ENCODE data around the gene ADGRL3. TPM values are rescaled to one million over a fixed set of nuclear protein-coding genes. Genes with fewer than 3 reads are reported as not detected.

The ADGRL3 gene
- total and polyA plus RNA-seq, 4 donors, result 0.07 to 1.7 (median 0.82) TPM

DNA sequence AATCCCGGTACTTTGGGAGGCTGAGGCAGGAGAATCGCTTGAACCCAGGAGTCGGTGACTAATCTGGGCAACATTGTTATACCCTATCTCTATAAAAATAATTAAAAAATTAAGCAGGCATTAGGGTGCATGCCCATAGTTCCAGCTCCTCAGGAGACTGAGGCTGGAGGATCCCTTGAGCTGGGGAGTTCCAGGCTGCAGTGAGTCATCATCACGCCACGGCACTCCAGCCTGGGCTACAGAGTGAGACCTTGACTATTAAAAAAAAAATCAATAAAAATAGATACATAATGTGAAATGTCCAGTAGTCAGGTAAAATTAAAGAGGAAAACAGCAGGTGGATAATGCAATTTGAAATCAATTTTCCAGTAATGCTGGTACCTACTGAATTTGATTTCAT is 14.6 kb downstream of the ADGRL3 start:
- Histone ChIP-seq H3K9me3 (ENCODE audit: control insufficient read depth in 4 of 4, low read length in 3 of 4) (no peaks in the 10 kb centered on the region), H3K27me3 (ENCODE audit: control insufficient read depth in 4 of 4, insufficient read depth in 4 of 4, low read length in 3 of 4) (peaks cover 0 to 5% (median 0%) of the 10 kb centered on the region in 4 donors), H3K9ac (ENCODE audit: low read depth in 1 of 2, low read length in 2 of 2) (no peak overlapping the region), H3K4me3 (ENCODE audit: low read depth in 1 of 3, low read length in 3 of 3) (no peak overlapping the region), H3K36me3 (ENCODE audit: control insufficient read depth in 4 of 4, insufficient read depth in 3 of 4, low read depth in 1 of 4, low read length in 3 of 4) (no peaks in the 10 kb centered on the region), H3K4me1 (ENCODE audit: control insufficient read depth in 4 of 4, insufficient read depth in 4 of 4, low read length in 3 of 4) (no peaks in the 10 kb centered on the region), H3K27ac (ENCODE audit: low read depth in 1 of 2, low read length in 2 of 2) (no peak overlapping the region)
- TF ChIP-seq GABPA (IDR thresholded peaks at IDR 0.05 in 1 of 2, conservative IDR thresholded peaks at IDR 0.05 in 1 of 2), result no peak
- TF ChIP-seq REST (IDR thresholded peaks at IDR 0.05), result no peak
- TF ChIP-seq, protein P1, sequence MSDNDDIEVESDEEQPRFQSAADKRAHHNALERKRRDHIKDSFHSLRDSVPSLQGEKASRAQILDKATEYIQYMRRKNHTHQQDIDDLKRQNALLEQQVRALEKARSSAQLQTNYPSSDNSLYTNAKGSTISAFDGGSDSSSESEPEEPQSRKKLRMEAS (IDR thresholded peaks at IDR 0.05), result no peak
- TF ChIP-seq NR2F2 (IDR thresholded peaks at IDR 0.05), result no peak
- TF ChIP-seq TAF1 (conservative IDR thresholded peaks at IDR 0.05), result no peak
- TF ChIP-seq EGR1 (IDR thresholded peaks at IDR 0.05; ENCODE audit: low read depth in 2 of 2), result no peak
- TF ChIP-seq JUND (IDR thresholded peaks at IDR 0.05), result no peak
- no peak for TF ChIP-seq FOXA1 (IDR thresholded peaks at IDR 0.05)
- TF ChIP-seq, protein P2, sequence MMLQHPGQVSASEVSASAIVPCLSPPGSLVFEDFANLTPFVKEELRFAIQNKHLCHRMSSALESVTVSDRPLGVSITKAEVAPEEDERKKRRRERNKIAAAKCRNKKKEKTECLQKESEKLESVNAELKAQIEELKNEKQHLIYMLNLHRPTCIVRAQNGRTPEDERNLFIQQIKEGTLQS (IDR thresholded peaks at IDR 0.05), result no peak
- no peak for TF ChIP-seq HNF4G (IDR thresholded peaks at IDR 0.05)
- no peak for TF ChIP-seq RXRA (IDR thresholded peaks at IDR 0.05)
- no peak for TF ChIP-seq FOXA2 (IDR thresholded peaks at IDR 0.05)
- no peak for TF ChIP-seq HNF4A (conservative IDR thresholded peaks at IDR 0.05)
- DNase-seq (ENCODE audit: low spot score), result no peak
- 88% methylated on average over 5 of the region's 5 CpGs for WGBS

DNA sequence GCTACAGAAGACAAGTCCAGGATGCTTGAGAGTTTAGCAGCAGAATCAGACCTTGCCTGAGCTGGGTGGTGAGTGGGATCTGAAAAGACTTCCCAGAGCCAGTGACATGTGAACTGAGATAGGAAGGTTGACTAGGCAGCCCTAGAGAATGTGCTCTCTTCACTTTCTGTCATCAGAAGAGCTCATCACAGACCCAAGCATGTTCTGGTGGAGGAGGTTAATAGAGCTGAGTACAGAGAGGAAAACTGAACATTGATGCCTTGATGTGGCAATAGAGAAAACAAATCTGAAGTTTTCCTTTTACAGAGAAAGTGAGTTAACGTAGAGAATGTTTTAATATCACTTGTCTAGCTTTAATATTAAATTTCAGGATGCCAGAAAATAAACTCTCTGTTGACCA is 17.1 kb downstream of the ADGRL3 start:
- no peaks in the 10 kb centered on the region for H3K36me3 ChIP-seq (ENCODE audit: control insufficient read depth in 4 of 4, insufficient read depth in 3 of 4, low read depth in 1 of 4, low read length in 3 of 4)
- H3K27ac ChIP-seq (ENCODE audit: low read depth in 1 of 2, low read length in 2 of 2), result no peak overlapping the region
- no peak overlapping the region for H3K9ac ChIP-seq (ENCODE audit: low read depth in 1 of 2, low read length in 2 of 2)
- H3K4me1 ChIP-seq (ENCODE audit: control insufficient read depth in 4 of 4, insufficient read depth in 4 of 4, low read length in 3 of 4), result no peaks in the 10 kb centered on the region
- H3K9me3 ChIP-seq (ENCODE audit: control insufficient read depth in 4 of 4, low read length in 3 of 4), result no peaks in the 10 kb centered on the region
- 68% methylated on average over 1 of the region's 1 CpG for WGBS
- TF ChIP-seq, protein P3, sequence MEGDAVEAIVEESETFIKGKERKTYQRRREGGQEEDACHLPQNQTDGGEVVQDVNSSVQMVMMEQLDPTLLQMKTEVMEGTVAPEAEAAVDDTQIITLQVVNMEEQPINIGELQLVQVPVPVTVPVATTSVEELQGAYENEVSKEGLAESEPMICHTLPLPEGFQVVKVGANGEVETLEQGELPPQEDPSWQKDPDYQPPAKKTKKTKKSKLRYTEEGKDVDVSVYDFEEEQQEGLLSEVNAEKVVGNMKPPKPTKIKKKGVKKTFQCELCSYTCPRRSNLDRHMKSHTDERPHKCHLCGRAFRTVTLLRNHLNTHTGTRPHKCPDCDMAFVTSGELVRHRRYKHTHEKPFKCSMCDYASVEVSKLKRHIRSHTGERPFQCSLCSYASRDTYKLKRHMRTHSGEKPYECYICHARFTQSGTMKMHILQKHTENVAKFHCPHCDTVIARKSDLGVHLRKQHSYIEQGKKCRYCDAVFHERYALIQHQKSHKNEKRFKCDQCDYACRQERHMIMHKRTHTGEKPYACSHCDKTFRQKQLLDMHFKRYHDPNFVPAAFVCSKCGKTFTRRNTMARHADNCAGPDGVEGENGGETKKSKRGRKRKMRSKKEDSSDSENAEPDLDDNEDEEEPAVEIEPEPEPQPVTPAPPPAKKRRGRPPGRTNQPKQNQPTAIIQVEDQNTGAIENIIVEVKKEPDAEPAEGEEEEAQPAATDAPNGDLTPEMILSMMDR (IDR thresholded peaks at IDR 0.05; ENCODE audit: low read depth, low read length, missing input control), result no peak
- TF ChIP-seq RXRA (IDR thresholded peaks at IDR 0.05) (no peak), RAD21 (IDR thresholded peaks at IDR 0.05) (no peak), FOXA2 (IDR thresholded peaks at IDR 0.05) (no peak), NR2F2 (IDR thresholded peaks at IDR 0.05) (no peak), HNF4A (conservative IDR thresholded peaks at IDR 0.05) (no peak), HNF4G (IDR thresholded peaks at IDR 0.05) (no peak), FOXA1 (IDR thresholded peaks at IDR 0.05) (no peak), REST (IDR thresholded peaks at IDR 0.05) (no peak), YY1 (IDR thresholded peaks at IDR 0.05) (no peak), TAF1 (conservative IDR thresholded peaks at IDR 0.05) (no peak), SP1 (IDR thresholded peaks at IDR 0.05) (no peak), EGR1 (IDR thresholded peaks at IDR 0.05; ENCODE audit: low read depth in 2 of 2) (no peak)
- TF ChIP-seq, protein P1 (IDR thresholded peaks at IDR 0.05), result no peak
- TF ChIP-seq, protein P4, sequence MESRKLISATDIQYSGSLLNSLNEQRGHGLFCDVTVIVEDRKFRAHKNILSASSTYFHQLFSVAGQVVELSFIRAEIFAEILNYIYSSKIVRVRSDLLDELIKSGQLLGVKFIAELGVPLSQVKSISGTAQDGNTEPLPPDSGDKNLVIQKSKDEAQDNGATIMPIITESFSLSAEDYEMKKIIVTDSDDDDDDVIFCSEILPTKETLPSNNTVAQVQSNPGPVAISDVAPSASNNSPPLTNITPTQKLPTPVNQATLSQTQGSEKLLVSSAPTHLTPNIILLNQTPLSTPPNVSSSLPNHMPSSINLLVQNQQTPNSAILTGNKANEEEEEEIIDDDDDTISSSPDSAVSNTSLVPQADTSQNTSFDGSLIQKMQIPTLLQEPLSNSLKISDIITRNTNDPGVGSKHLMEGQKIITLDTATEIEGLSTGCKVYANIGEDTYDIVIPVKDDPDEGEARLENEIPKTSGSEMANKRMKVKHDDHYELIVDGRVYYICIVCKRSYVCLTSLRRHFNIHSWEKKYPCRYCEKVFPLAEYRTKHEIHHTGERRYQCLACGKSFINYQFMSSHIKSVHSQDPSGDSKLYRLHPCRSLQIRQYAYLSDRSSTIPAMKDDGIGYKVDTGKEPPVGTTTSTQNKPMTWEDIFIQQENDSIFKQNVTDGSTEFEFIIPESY (IDR thresholded peaks at IDR 0.05), result no peak
- TF ChIP-seq, protein P2 (IDR thresholded peaks at IDR 0.05), result no peak
- peaks cover 0 to 2% (median 0%) of the 10 kb centered on the region in 4 donors for H3K27me3 ChIP-seq (ENCODE audit: control insufficient read depth in 4 of 4, insufficient read depth in 4 of 4, low read length in 3 of 4)
- H3K4me3 ChIP-seq (ENCODE audit: low read depth in 1 of 3, low read length in 3 of 3), result no peak overlapping the region
- DNase-seq (ENCODE audit: low spot score), result no peak

All from liver (tissue), 9 donors.